ENCODE data around the gene SLC17A7.

DNA sequence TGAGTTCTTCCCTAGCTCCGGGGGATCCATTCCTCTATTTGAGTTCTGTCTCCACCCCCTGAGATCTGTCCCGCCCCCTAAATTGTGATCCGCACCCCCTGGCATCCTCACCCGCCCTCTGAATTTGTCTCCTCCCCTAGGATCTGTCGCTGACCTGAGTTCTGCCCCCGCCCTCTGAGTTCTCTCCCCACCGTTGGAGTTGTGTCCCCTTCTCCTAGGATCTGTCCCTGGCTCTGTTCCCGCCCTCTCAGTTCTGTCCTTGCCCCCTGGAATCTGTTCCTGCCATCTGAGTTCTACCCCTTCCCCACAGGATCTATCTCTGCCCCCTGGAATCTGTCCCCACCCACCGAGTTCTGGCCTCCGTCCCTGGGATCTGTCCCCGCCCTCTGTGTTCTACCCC is 1.0 kb upstream of the SLC17A7 start:
- TF ChIP-seq, protein P1, sequence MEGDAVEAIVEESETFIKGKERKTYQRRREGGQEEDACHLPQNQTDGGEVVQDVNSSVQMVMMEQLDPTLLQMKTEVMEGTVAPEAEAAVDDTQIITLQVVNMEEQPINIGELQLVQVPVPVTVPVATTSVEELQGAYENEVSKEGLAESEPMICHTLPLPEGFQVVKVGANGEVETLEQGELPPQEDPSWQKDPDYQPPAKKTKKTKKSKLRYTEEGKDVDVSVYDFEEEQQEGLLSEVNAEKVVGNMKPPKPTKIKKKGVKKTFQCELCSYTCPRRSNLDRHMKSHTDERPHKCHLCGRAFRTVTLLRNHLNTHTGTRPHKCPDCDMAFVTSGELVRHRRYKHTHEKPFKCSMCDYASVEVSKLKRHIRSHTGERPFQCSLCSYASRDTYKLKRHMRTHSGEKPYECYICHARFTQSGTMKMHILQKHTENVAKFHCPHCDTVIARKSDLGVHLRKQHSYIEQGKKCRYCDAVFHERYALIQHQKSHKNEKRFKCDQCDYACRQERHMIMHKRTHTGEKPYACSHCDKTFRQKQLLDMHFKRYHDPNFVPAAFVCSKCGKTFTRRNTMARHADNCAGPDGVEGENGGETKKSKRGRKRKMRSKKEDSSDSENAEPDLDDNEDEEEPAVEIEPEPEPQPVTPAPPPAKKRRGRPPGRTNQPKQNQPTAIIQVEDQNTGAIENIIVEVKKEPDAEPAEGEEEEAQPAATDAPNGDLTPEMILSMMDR (IDR thresholded peaks at IDR 0.05 in 8 of 11, conservative IDR thresholded peaks at IDR 0.05 in 3 of 11): no peak
- TF ChIP-seq POLR2A (IDR thresholded peaks at IDR 0.05): no peak

Data from spleen (tissue), 7 donors.